HG02571 (cell line): ENCODE measurements around the gene C1orf56.
A peak's percentile ranks its signal among the peaks of the same experiment; 100 is the strongest.

Source experiments
- ATAC-seq: cut with Tn5 transposase; IDR thresholded peaks from one replicate; pipeline ENCODE4 v1.9.1; 2021; ENCODE audit warnings: mild to moderate bottlenecking, moderate library complexity; ENCODE audit not compliant: unreplicated experiment

Gene C1orf56, protein sequence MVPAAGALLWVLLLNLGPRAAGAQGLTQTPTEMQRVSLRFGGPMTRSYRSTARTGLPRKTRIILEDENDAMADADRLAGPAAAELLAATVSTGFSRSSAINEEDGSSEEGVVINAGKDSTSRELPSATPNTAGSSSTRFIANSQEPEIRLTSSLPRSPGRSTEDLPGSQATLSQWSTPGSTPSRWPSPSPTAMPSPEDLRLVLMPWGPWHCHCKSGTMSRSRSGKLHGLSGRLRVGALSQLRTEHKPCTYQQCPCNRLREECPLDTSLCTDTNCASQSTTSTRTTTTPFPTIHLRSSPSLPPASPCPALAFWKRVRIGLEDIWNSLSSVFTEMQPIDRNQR

DNA sequence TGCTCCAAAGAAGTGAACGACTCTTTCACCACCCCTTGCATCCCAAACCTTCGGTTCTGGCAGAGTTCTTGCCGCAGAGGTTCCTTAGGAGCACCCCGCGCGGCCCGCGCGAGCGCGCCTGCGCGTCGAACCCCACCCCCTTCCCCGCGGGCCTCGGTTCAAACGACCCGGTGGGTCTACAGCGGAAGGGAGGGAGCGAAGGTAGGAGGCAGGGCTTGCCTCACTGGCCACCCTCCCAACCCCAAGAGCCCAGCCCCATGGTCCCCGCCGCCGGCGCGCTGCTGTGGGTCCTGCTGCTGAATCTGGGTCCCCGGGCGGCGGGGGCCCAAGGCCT, at the start of gene C1orf56:
Gene C1orf56, plus strand, starts transcription at position 161 of the 334 bp plus-strand sequence. Its CDS starts 97 bp downstream, at position 258.
- no peak for ATAC-seq

DNA sequence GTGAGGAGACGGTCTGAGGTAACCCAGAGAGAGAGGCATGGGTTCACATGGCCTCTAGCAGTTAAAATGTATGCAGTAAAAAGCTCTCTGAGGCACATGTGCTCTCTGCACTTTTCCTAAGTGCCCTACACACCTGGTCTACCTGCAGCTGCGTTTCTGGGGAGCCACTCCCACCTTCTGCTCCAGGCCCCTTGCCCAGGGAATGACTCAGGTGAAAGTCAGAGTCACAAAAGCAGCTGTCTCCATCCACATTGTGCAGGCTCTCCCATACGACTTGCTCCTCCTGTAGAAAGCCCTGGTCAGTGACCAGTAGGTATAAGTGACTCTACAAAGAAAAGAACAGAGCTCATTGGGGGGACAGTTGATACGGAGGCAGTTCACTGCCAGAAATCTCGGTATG, 49.6 kb upstream of the C1orf56 start:
- ATAC-seq: no peak

DNA sequence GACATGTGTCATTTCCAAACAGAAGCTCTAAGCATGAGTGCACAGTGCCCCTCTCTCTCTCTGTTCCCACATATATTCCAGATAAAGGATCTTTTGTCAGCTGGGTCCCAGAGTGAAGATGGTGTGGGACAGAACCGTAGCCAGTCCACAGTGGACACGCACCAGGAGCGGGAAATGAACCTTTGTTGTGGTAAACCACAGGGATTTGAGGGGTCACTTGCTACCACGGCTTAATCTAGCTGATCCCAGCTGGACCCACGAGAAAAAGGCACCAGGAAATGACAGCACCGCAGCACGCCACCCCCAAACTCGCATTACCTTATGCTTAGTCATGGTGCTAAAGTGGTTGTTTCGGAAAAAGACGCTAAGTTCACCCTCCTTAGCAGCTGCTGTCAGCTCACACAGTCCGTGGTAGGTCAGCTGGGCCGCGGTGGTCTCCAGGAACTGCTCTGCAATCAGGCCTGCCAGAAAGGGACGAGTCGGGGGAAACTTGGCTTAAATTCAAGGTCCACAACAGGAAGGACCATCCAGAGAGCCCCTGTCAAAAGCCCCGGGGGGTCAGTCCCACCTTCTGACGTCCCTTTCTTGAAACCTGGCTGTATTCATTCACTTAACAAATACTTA, 48.4 kb upstream of the C1orf56 start:
- ATAC-seq: no peak

DNA sequence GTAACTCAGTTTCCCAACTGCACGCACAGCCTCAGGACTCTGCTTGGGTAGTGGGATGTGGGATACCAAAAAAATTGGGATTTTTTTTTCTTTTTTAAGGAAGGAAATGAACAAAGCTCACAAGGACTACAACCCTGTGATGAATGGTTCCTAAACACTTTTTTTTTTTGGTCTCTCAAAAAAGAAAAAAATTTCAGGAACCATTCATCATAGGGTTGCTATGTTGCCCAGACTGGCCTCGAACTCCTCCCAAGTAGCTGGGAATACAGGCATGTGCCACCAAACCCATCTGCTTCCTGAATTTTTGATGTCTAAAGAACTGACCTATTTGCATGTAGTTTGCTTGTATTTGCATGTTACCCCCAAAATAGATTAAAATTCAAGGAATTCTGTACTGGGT, 47.6 kb upstream of the C1orf56 start:
- no peak for ATAC-seq

DNA sequence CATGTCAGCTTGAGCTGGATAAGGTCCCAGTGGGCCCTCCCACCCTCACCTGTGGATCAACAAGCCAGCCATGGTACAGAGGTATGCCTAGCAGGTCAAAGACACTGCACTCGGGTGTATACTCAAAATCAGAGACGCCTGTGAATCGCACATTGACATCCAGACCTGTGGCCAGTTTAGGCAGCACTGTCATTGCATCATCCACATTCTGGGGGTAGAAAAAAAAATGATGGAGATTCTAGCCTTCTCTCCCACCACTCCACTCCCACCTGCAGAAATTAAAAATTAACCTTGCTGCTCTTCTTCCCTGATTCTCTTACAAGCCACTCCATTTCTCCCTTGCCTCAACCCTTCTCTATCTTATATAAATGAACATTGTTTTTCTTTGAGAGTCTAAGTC, 47.1 kb upstream of the C1orf56 start:
- no peak for ATAC-seq

DNA sequence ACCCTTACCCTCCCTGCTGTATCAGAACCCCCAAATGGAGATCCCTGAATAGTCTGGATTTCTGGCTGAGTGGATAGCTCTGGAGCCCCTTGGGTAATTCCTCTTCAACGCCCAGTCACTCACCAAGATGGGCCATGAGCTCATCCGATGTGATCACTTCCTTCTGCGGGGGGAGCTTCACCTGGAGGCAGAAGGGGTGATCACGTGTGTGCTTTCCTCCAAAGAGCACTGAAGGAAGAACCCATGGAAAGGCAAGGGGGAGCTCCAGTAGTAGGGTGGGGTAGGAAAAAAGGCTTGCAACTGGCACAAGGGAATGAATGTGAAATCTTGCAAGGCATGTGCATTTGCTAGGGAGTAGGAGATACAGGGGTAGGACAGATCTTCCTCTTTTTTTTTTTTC, 45.9 kb upstream of the C1orf56 start:
- no peak for ATAC-seq

DNA sequence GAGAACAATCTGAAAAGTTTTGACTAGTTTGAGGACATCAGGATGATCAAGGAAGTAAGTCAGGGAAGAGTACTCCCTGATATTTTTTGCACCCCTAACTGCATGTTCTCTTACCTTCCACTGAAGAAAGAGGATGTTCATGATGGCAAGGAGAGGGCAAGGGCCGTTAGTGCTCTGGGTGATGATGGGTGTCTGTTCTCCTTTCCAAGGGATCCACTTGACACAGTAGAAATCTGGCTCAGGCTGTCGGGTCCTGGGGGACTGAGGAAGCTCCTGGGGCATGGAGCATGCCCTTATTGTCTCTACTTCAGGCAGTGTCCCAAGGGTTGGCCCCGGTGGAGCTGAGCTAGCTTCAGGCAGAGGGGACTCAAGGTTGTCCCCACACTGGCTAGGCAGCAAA, 45.5 kb upstream of the C1orf56 start:
- no peak for ATAC-seq

DNA sequence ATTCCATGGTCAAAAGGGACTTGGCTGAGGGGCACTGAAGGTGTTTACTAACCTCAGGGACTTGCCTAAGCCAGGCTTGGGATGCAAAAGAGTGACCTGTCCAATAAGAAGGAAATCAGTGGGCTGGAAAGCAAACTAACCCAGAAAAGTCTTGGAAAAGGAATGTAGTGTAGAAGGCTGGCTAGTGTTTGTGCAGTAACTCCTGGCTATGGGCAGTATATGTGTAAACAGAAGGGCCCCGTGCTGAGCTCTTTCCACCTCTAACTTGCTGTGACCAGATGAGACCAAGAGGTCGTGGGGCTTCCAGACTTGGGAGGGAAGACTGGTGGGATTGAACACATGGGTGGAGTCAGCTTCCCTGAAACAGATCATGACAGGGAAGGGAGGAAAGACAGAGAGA, 44.9 kb upstream of the C1orf56 start:
- ATAC-seq: no peak

DNA sequence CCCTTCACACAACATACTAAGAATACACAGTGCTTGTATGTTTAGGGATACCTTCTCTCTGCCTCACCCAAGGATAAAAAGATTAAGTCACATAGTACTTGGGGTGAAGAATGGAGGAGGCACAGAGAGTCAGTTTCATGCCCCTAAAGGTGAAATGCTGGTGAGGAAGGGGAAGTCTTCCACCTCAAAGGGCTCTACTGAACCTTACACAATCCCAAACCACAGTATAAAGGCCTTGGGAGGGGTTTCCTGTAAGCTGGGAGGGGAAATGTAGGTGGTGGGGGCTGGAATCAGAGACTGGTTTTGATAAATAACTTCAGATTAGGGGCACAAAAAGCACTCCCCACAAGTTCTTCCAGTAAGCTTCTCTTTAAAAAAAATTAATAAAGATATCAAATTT, 44.4 kb upstream of the C1orf56 start:
- no peak for ATAC-seq

DNA sequence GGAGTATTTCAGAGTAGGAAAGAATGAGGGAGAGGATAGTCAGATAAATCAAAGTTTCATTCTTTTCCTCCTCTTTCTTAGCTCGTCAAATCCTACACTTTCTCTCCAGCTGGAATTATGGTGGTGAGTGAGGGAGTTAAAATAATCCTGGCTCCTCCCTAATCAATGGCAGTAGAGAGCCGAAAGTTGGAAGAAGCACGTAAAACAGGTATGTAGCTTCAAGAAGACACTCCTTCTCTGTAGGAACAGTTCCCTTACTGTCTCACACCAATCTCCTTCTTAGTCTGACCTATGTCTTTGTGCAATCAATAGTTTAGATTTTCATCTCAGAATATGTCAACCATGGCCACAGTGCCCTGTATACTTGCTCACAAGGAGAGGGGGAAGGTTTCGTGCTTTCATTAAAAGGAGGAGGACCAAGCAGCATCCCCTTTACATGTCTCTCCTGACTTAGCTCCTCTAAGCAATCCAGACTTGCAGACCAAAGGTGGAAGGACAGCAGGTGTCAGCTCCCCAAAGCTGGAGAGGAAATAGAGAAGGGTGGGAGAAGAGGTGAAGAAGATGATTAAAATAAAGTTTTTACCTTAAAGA, 41.7 kb upstream of the C1orf56 start:
- no peak for ATAC-seq

DNA sequence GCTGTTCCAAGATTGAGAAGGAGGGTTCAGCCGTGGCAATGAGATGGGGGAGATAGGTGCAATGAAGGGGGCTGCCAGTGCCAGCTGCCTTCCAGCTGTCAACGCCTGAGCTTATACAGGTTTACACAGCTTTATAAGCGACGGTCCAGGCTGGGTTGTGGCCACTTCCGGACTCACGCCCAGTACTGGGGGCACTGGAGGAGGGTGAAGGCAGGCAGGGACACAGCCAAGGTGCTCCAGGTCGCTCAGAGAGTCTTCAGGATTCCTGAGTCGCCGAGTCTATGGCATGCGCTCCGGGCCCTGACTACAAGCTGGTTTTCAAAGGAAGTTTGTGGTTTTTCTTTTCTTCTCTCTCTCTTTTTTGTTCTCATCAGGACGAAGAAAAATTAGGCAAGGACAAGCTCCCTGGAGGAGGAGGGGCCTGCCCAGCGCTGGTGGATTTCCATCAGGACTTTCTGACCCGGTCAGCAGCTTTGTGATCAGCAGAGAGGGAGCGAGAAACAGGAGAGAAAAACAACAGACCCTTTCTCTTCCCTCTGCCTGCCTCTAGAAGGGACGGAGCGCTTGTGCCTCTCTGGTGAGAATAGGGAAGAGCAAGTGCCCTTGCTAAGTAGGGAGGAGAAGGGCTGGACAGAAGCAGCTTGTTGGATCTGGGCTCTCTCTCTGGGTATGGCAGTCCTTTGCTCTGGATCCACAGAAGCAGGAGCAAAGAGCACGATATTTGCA, 41.1 kb upstream of the C1orf56 start, which contains the start of gene MINDY1:
Gene MINDY1, minus strand, starts transcription at position 576 of the 726 bp plus-strand sequence. CDS start 4,285 bp downstream, outside the sequence.
- no peak for ATAC-seq

DNA sequence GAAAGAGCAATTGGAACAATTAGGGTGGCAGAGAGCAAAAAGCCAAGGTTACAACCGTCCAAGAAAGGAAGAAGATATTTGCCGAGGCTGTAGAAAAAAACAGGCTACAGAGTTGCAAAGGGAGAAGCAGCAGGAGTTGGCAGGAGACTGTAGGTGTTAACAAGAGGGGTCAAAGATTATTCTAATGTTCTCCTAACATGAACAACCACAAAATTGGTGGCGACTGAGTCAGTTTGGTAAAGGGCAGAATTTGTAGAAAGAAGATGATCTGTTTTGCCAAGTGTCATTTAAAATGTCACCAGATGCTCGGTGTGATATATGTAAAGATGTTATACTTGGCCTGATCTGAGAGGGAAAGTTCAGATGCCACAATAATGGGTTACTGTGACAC, 39.7 kb upstream of the C1orf56 start:
- no peak for ATAC-seq

DNA sequence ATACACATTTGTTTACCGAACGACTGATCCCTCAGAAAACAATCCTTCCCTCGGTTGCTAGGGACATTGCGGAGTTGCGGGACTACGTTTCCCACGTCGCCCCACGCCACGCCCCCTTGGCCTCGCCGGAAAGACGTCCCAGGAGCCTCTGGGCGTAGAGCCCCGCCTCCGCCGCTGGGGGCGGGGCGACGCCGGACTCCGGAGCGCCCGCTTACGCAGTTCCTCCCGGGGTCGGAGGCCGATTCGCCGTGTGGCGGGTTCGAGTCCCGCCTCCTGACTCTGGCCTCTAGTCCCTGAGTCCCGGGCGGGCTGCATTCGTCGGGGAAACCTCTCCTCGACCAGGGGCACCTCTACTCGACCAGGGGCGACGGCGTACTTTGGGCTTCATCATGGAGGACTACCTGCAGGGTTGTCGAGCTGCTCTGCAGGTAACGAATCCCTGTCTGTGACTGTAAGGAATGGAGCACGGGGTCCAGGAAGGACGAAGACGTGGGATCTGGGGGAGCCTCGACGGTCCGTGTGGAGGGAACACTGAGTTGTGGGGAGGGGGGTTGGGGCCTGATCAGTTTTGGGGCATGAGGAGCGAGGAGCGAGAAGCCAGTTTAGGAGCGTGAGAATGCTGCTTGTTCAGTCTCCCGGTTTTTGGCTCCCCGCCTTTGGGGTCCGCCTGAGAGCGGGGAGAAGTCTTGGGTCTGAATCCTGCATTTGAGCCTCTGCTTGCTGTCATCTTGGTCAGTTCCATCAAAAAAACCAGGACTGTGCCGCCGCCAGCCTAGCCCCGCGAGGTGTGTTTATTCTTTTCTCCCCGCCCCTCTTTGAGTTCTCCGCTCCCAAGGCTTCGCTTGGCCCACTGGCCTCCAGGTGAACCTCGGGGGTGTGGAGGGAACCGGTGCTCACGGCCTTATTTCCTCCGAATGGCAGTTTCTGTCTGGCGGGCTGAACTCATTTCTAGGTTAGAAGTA, 39.0 kb upstream of the C1orf56 start, which contains the start of gene PRUNE1:
Gene PRUNE1, plus strand, starts transcription at position 206 of the 962 bp plus-strand sequence. Its CDS starts 184 bp downstream, at position 390.
- ATAC-seq: peak; percentile 61

DNA sequence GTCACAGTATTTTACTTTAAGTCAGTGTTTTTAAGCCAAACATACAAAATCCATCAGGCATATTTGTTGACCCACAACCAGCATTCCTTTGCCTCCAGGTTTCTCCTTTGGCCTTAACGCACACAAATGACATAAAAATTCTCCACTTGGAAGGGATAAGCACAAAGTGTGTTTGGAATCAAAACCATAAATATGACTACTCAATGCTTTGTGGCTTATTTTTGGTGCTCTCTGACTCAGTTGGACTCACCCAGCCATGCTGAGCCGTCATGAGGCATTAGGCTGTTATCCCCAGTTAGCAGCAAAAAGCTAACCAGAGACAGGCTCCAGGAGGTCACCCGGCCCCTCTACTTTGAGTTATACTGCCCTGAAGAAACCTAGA, 38.4 kb upstream of the C1orf56 start:
- ATAC-seq: no peak

DNA sequence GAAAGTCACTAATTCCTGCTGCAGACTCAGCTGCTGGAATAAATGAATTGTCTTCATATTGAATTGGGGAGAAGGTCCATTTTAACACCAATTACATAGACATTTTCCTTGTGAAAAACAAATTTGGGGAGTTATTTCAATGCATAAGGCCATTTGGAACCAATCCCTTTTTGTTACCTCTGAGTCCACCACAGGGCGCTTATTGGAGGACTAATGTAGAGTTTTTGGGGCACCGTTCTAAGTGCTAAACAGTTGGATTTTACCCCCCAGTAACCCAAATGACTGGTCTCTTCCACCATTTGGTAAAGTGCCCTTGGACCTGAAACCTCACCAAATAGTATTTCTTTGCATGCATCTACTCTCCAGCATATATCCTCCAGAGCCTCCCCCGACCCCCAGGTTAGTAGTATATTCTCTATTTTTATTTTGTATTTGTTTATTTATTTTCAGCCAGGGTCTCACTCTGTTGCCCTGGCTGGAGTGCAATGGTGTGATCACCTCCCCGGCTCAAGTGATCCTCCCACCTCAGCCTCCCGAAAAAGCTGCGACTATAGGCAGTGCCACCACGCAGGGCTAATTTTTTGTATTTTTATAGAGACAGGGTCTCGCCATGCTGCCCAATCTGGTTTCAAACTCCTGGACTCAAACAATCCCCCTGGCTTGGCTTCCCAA, 37.7 kb upstream of the C1orf56 start:
- no peak for ATAC-seq

DNA sequence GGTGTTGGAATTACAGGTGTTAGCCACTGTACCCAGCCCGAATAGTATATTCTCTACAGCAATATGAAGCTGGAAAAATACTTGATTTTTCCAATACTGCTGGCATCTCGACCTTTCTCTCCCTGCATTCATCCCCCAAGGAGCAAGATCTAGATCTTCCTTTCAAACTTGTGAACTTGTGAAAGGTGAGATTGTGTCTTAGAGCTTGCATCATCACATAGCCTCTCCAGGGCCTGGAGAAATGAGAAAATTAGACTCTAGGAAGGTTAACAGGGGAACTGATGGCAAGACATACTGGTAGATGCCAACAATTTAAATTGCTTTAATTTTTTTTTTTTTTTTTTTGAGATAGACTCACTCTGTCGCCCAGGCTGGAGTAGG, 37.2 kb upstream of the C1orf56 start:
- ATAC-seq: no peak

DNA sequence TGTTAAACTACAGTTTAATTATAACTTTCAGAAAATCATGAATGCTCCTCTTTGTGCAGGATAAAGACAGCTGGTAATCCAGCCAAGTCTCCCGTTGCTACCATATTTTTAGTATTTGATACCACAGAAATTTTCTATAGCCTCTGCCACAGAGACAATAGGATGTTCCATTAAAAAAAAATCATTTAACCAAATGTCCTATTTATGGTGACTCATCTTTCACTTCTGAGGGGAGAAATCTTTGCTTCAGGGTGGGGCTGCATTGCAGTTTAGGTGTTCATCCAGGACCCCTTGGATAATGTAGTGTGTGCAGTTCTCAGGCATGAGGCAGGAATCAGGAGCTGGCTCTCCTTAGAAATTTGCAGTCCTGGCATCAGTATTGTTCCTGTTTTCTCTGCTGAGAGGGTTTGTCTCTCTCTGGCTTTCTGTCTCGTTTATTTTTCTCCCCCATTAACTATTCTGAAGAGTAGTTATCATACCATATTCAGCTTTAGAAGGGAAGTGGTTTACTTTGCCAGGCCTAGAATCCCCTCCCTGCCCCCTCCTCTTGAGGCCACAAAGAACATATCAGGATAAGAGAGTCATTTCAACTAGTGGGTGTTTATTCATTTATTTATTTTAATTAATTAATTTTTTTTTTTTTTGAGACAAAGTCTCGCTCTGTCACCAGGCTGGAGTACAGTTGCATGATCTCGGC, 36.2 kb upstream of the C1orf56 start:
- no peak for ATAC-seq

DNA sequence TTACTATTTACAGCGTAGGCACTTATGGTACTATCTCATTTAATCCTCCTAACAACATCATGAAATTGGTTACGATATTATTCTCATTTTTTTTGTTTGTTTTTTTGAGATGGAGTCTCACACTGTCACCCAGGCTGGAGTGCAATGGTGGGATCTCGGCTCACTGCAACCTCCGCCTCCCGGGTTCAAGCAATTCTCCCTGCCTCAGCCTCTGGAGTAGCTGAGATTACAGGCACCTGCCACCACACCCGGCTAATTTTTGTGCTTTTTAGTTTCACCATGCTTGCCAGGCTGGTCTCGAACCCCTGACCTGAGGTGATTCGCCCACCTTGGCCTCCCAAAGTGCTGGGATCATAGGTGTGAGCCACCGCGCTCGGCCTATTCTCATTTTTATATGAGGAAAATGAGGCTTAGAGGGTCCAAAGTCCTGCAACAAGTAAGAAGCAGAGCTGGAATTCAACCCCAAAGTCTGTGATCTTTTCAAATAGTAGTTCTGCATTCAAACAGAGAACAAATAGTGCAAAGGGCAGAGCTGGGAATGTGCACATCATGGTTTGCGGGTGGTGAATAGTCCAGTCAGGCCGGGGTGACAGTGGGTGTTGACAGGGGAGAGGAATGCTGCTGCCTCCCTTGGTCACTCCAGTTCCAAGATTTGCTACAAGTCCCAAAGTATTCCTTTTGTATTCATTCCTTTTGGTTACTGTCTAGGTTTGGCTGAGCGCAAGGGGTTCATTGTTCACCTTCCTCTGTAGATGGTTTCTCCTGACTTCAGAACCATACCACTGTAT, 34.7 kb upstream of the C1orf56 start:
- ATAC-seq: no peak
